HCT116 (cell line): Measurements from ENCODE around the gene SCG3.
A peak's percentile ranks its signal among the peaks of the same experiment; 100 is the strongest.

Source experiments
- CBX3 ChIP-seq: IDR thresholded peaks from 2 replicates; pipeline ENCODE4 v1.6.1; 2012; ENCODE audit warnings: low read depth
- EZH2 ChIP-seq: fragments of 200-600 bp; sonication (generic); IDR thresholded peaks from 2 replicates; pipeline ENCODE4 v1.6.1; 2017; ENCODE audit warnings: antibody characterized with exemption, mixed run types
- EZH2phosphoT487 ChIP-seq: fragments of 200-600 bp; IDR thresholded peaks from 2 replicates; pipeline ENCODE4 v1.6.1; 2018; ENCODE audit warnings: antibody characterized with exemption, borderline replicate concordance
- JUND ChIP-seq: IDR thresholded peaks from 2 replicates; pipeline ENCODE4 v1.6.1; 2012
- POLR2A ChIP-seq: IDR thresholded peaks from 2 replicates; pipeline ENCODE4 v1.7.0; 2011; ENCODE audit warnings: borderline replicate concordance; ENCODE audit not compliant: insufficient read depth, insufficient read length; ENCODE audit errors: extremely low read depth
- POLR2AphosphoS5 ChIP-seq: IDR thresholded peaks from 2 replicates; pipeline ENCODE4 v1.6.1; 2011; ENCODE audit warnings: mild to moderate bottlenecking, low read depth, low read length, moderate library complexity
- SRF ChIP-seq: IDR thresholded peaks from 2 replicates; pipeline ENCODE4 v1.6.1; 2012; ENCODE audit warnings: low read depth
- YY1 ChIP-seq: IDR thresholded peaks from 2 replicates; pipeline ENCODE4 v1.6.1; 2011; ENCODE audit warnings: low read length, low read depth, moderate library complexity, mild to moderate bottlenecking; ENCODE audit not compliant: insufficient replicate concordance; ENCODE audit errors: extremely low read depth
- ZFX ChIP-seq: fragments of 450-650 bp; IDR thresholded peaks from 2 replicates; pipeline ENCODE4 v1.6.1; 2017
- TF ChIP-seq, protein P1 (sequence below), 3 experiments: fragments of 200-600 bp in 1 of 3; sonication (generic) in 1 of 3; IDR thresholded peaks in 2 of 3; conservative IDR thresholded peaks in 1 of 3; 2 replicates each; pipeline ENCODE4 v1.5.1; 2012 to 2017; ENCODE audit warnings: low read depth in 2 of 3, low read length in 2 of 3, antibody characterized with exemption in 1 of 3, borderline replicate concordance in 1 of 3, control low read depth in 1 of 3, mild to moderate bottlenecking in 1 of 3, mixed read lengths in 1 of 3, mixed run types in 1 of 3, moderate library complexity in 1 of 3; ENCODE audit not compliant: insufficient read depth in 1 of 3
- TF ChIP-seq, protein P2 (sequence below): IDR thresholded peaks from 2 replicates; pipeline ENCODE4 v1.6.1; 2012; ENCODE audit warnings: low read depth
- TF ChIP-seq, protein P3 (sequence below): IDR thresholded peaks from 2 replicates; pipeline ENCODE4 v1.6.1; 2012
- TF ChIP-seq, protein P4 (sequence below): IDR thresholded peaks from 2 replicates; pipeline ENCODE4 v1.6.1; 2011; ENCODE audit warnings: mild to moderate bottlenecking, low read length, moderate library complexity; ENCODE audit not compliant: insufficient replicate concordance; ENCODE audit errors: extremely low read depth

DNA sequence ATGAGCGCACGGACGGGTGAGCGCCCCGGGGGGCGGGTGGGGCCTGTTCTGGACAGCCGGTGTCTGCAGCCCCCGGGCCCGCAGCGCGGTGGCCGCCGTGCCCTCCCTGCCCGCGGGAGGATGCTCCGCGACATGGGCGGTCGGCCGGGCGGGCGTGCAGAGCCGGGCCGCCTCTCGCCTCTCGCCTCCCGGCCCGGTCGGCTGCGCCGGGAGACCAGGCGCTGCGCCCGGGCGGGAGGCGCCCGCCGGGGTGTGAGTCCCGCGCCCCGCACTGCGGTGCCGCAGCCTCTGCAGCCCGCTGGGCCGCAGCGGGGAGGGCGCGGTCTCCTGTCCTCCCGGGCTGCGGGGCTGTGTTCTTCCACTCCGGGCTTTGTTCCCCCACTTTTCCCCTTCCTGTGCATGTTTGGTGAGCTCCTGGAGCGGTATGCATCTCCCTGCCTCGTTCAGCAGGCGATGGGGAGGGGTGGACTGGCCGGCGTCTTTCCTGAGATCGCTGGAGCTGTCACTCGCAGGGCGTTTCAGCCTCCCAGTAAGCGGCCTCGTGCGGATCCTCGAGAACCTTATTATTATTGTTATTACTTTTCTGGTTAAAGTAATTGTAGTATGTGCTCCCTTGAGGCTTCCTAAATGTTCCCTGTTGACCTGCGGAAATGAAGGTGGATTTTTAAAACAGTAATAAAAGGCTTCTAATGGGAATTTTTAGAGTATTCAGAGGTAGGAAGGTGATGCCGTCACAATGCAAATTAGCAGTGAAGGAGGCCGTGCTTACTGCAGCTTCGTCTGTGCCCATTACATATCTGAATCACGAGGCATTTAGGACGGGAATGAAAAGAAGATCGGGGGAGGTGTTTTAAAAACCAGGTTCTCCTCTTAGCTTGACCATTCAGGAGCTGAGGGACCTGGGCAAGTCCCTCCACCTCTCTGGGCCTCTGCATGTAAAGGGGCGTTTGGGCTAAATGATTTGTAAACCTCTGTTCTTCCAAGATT is 70.7 kb downstream of the SCG3 start:
- TF ChIP-seq, protein P1, sequence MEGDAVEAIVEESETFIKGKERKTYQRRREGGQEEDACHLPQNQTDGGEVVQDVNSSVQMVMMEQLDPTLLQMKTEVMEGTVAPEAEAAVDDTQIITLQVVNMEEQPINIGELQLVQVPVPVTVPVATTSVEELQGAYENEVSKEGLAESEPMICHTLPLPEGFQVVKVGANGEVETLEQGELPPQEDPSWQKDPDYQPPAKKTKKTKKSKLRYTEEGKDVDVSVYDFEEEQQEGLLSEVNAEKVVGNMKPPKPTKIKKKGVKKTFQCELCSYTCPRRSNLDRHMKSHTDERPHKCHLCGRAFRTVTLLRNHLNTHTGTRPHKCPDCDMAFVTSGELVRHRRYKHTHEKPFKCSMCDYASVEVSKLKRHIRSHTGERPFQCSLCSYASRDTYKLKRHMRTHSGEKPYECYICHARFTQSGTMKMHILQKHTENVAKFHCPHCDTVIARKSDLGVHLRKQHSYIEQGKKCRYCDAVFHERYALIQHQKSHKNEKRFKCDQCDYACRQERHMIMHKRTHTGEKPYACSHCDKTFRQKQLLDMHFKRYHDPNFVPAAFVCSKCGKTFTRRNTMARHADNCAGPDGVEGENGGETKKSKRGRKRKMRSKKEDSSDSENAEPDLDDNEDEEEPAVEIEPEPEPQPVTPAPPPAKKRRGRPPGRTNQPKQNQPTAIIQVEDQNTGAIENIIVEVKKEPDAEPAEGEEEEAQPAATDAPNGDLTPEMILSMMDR (IDR thresholded peaks at IDR 0.05 in 2 of 3, conservative IDR thresholded peaks at IDR 0.05 in 1 of 3; ENCODE audit: borderline replicate concordance in 1 of 3, insufficient read depth in 1 of 3, low read depth in 2 of 3, low read length in 2 of 3): no peak
- no peak for TF ChIP-seq POLR2A
- TF ChIP-seq SRF: no peak
- TF ChIP-seq ZFX: peak; percentile 67
- TF ChIP-seq, protein P2, sequence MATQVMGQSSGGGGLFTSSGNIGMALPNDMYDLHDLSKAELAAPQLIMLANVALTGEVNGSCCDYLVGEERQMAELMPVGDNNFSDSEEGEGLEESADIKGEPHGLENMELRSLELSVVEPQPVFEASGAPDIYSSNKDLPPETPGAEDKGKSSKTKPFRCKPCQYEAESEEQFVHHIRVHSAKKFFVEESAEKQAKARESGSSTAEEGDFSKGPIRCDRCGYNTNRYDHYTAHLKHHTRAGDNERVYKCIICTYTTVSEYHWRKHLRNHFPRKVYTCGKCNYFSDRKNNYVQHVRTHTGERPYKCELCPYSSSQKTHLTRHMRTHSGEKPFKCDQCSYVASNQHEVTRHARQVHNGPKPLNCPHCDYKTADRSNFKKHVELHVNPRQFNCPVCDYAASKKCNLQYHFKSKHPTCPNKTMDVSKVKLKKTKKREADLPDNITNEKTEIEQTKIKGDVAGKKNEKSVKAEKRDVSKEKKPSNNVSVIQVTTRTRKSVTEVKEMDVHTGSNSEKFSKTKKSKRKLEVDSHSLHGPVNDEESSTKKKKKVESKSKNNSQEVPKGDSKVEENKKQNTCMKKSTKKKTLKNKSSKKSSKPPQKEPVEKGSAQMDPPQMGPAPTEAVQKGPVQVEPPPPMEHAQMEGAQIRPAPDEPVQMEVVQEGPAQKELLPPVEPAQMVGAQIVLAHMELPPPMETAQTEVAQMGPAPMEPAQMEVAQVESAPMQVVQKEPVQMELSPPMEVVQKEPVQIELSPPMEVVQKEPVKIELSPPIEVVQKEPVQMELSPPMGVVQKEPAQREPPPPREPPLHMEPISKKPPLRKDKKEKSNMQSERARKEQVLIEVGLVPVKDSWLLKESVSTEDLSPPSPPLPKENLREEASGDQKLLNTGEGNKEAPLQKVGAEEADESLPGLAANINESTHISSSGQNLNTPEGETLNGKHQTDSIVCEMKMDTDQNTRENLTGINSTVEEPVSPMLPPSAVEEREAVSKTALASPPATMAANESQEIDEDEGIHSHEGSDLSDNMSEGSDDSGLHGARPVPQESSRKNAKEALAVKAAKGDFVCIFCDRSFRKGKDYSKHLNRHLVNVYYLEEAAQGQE: no peak
- TF ChIP-seq POLR2AphosphoS5: no peak
- TF ChIP-seq, protein P3, sequence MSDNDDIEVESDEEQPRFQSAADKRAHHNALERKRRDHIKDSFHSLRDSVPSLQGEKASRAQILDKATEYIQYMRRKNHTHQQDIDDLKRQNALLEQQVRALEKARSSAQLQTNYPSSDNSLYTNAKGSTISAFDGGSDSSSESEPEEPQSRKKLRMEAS: no peak; the same call in 1 of the 2 replicates
- TF ChIP-seq YY1: no peak
- TF ChIP-seq EZH2: no peak
- no peak for TF ChIP-seq JUND
- TF ChIP-seq, protein P4, sequence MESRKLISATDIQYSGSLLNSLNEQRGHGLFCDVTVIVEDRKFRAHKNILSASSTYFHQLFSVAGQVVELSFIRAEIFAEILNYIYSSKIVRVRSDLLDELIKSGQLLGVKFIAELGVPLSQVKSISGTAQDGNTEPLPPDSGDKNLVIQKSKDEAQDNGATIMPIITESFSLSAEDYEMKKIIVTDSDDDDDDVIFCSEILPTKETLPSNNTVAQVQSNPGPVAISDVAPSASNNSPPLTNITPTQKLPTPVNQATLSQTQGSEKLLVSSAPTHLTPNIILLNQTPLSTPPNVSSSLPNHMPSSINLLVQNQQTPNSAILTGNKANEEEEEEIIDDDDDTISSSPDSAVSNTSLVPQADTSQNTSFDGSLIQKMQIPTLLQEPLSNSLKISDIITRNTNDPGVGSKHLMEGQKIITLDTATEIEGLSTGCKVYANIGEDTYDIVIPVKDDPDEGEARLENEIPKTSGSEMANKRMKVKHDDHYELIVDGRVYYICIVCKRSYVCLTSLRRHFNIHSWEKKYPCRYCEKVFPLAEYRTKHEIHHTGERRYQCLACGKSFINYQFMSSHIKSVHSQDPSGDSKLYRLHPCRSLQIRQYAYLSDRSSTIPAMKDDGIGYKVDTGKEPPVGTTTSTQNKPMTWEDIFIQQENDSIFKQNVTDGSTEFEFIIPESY: no peak
- no peak for TF ChIP-seq CBX3
- no peak for TF ChIP-seq EZH2phosphoT487
